ENCODE measurements around the gene PSD2. TPM values are rescaled to one million over a fixed set of nuclear protein-coding genes. Genes with fewer than 3 reads are reported as not detected.

PSD2 gene
- total RNA-seq, 2 experiments from 2014 or later, result 0.08 TPM; not detected in 1

GRCh38 chr5:139823757-139824355 lies 28.2 kb downstream of the PSD2 start:
- TF ChIP-seq CTCF (IDR thresholded peaks at IDR 0.05), result no peak
- no peaks in the 10 kb centered on the region for H3K4me1 Mint-ChIP-seq (ENCODE audit: low read depth)
- Histone ChIP-seq H3K36me3 (ENCODE audit: insufficient read depth, low read length) (no peaks in the 10 kb centered on the region), H3K4me1 (ENCODE audit: insufficient read depth, low read length) (no peaks in the 10 kb centered on the region), H3K9me3 (ENCODE audit: control insufficient read depth in 1 of 2, insufficient read depth in 1 of 2, low read length in 2 of 2) (peaks cover 3 to 11% of the 10 kb centered on the region in 2 experiments), H3K4me3 (ENCODE audit: low read length) (no peak overlapping the region), H3K27me3 (ENCODE audit: control insufficient read depth in 1 of 2, insufficient read depth in 2 of 2, low read length in 2 of 2) (peaks cover 2 to 3% of the 10 kb centered on the region in 2 experiments), H3K27ac (ENCODE audit: low read depth in 1 of 2, low read length in 2 of 2) (no peak overlapping the region)
- H3K27me3 Mint-ChIP-seq, result no peaks in the 10 kb centered on the region
- ATAC-seq (ENCODE audit: poor library complexity), result no peak
- intact Hi-C loops (cut with DNase I, micrococcal nuclease), result no loop called here
- no peaks in the 10 kb centered on the region for H3K36me3 Mint-ChIP-seq (ENCODE audit: low read depth)
- H3K27ac Mint-ChIP-seq, result no peak overlapping the region
- H3K4me3 Mint-ChIP-seq, result no peak overlapping the region
- DNase-seq, result no peak
- POLR2A ChIA-PET, result no interaction called here
- H3K9me3 Mint-ChIP-seq, result peaks cover 4% of the 10 kb centered on the region
- CTCF ChIA-PET, result no interaction called here

- no peak for ATAC-seq (ENCODE audit: poor library complexity)
- Histone ChIP-seq H3K36me3 (ENCODE audit: insufficient read depth, low read length) (no peaks in the 10 kb centered on the region), H3K27me3 (ENCODE audit: control insufficient read depth in 1 of 2, insufficient read depth in 2 of 2, low read length in 2 of 2) (peaks cover 2 to 3% of the 10 kb centered on the region in 2 experiments), H3K4me3 (ENCODE audit: low read length) (no peak overlapping the region), H3K27ac (ENCODE audit: low read depth in 1 of 2, low read length in 2 of 2) (no peak overlapping the region), H3K4me1 (ENCODE audit: insufficient read depth, low read length) (no peaks in the 10 kb centered on the region), H3K9me3 (ENCODE audit: control insufficient read depth in 1 of 2, insufficient read depth in 1 of 2, low read length in 2 of 2) (no peaks in the 10 kb centered on the region)
- Mint-ChIP-seq H3K36me3 (ENCODE audit: low read depth) (no peaks in the 10 kb centered on the region), H3K27me3 (no peaks in the 10 kb centered on the region), H3K4me1 (ENCODE audit: low read depth) (no peaks in the 10 kb centered on the region), H3K27ac (no peak overlapping the region), H3K4me3 (no peak overlapping the region), H3K9me3 (no peaks in the 10 kb centered on the region)
- TF ChIP-seq CTCF (IDR thresholded peaks at IDR 0.05), result no peak
- intact Hi-C loops (cut with DNase I, micrococcal nuclease), result no loop called here
- CTCF ChIA-PET, result no interaction called here
- DNase-seq, result no peak
- POLR2A ChIA-PET, result no interaction called here
Observed at GRCh38 chr5:139825690-139826089, 30.1 kb downstream of the PSD2 start.

- no peaks in the 10 kb centered on the region for H3K4me1 ChIP-seq (ENCODE audit: insufficient read depth, low read length)
- no peaks in the 10 kb centered on the region for H3K36me3 ChIP-seq (ENCODE audit: insufficient read depth, low read length)
- peaks cover 4 to 18% of the 10 kb centered on the region in 2 experiments for H3K27me3 ChIP-seq (ENCODE audit: control insufficient read depth in 1 of 2, insufficient read depth in 2 of 2, low read length in 2 of 2)
- no peaks in the 10 kb centered on the region for H3K9me3 Mint-ChIP-seq
- ChIA-PET POLR2A (no interaction called here), CTCF (no interaction called here)
- intact Hi-C loops (cut with DNase I, micrococcal nuclease), result no loop called here
- H3K9me3 ChIP-seq (ENCODE audit: control insufficient read depth in 1 of 2, insufficient read depth in 1 of 2, low read length in 2 of 2), result no peaks in the 10 kb centered on the region
- ATAC-seq (ENCODE audit: poor library complexity), result no peak
- no peak overlapping the region for H3K4me3 ChIP-seq (ENCODE audit: low read length)
- H3K27ac ChIP-seq (ENCODE audit: low read depth in 1 of 2, low read length in 2 of 2), result no peak overlapping the region
- H3K4me1 Mint-ChIP-seq (ENCODE audit: low read depth), result no peaks in the 10 kb centered on the region
- no peak overlapping the region for H3K4me3 Mint-ChIP-seq
- H3K27me3 Mint-ChIP-seq, result peaks cover 8% of the 10 kb centered on the region
- H3K36me3 Mint-ChIP-seq (ENCODE audit: low read depth), result no peaks in the 10 kb centered on the region
- no peak overlapping the region for H3K27ac Mint-ChIP-seq
- no peak for TF ChIP-seq CTCF (IDR thresholded peaks at IDR 0.05)
- DNase-seq, result no peak
Observed at GRCh38 chr5:139828207-139828895, 32.7 kb downstream of the PSD2 start.
